ENCODE results near the gene CRTC3.
"Not testable (repeated sequence)": the region's sequence is repeated elsewhere in the genome, so short reads cannot be mapped to it uniquely, and the experiment has no call there.

Gene CRTC3

GRCh38 chr15:90683876-90684275 lies 154.2 kb downstream of the CRTC3 start:
- Histone ChIP-seq H3K9ac (no peak overlapping the region), H3K79me2 (no peaks in the 10 kb centered on the region), H3K9me3 (ENCODE audit: control insufficient read depth, low read length) (no peaks in the 10 kb centered on the region), H3K27ac (no peak overlapping the region), H3K4me2 (ENCODE audit: low read length) (no peak overlapping the region), H3K27me3 (ENCODE audit: control insufficient read depth, insufficient read depth, low read length) (no peaks in the 10 kb centered on the region), H3K4me3 (ENCODE audit: low read depth, low read length) (no peak overlapping the region), H3K36me3 (ENCODE audit: control insufficient read depth, insufficient read depth, low read length) (no peaks in the 10 kb centered on the region), H3K4me1 (no peaks in the 10 kb centered on the region), H2AFZ (no peak overlapping the region)
- TF ChIP-seq CTCF (IDR thresholded peaks at IDR 0.05) = no peak

- no peak for TF ChIP-seq CTCF (IDR thresholded peaks at IDR 0.05)
- no peaks in the 10 kb centered on the region for H3K36me3 ChIP-seq (ENCODE audit: control insufficient read depth, insufficient read depth, low read length)
- H3K4me2 ChIP-seq (ENCODE audit: low read length) = no peak overlapping the region
- no peak overlapping the region for H3K27ac ChIP-seq
- H3K27me3 ChIP-seq (ENCODE audit: control insufficient read depth, insufficient read depth, low read length) = no peaks in the 10 kb centered on the region
- no peak overlapping the region for H3K4me3 ChIP-seq (ENCODE audit: low read depth, low read length)
- H2AFZ ChIP-seq = no peak overlapping the region
- H3K9ac ChIP-seq = no peak overlapping the region
- H3K79me2 ChIP-seq = no peaks in the 10 kb centered on the region
- no peaks in the 10 kb centered on the region for H3K9me3 ChIP-seq (ENCODE audit: control insufficient read depth, low read length)
- no peaks in the 10 kb centered on the region for H3K4me1 ChIP-seq
Measured at GRCh38 chr15:90684281-90684680, 154.6 kb downstream of the CRTC3 start.

GRCh38 chr15:90685591-90686434 lies 156.1 kb downstream of the CRTC3 start:
- no peak for TF ChIP-seq CTCF (IDR thresholded peaks at IDR 0.05)
- H3K4me3 ChIP-seq (ENCODE audit: low read depth, low read length) = no peak overlapping the region
- H3K9me3 ChIP-seq (ENCODE audit: control insufficient read depth, low read length) = no peaks in the 10 kb centered on the region
- no peaks in the 10 kb centered on the region for H3K4me1 ChIP-seq
- no peak overlapping the region for H2AFZ ChIP-seq
- no peaks in the 10 kb centered on the region for H3K27me3 ChIP-seq (ENCODE audit: control insufficient read depth, insufficient read depth, low read length)
- H3K79me2 ChIP-seq = no peaks in the 10 kb centered on the region
- no peak overlapping the region for H3K9ac ChIP-seq
- no peak overlapping the region for H3K27ac ChIP-seq
- no peaks in the 10 kb centered on the region for H3K36me3 ChIP-seq (ENCODE audit: control insufficient read depth, insufficient read depth, low read length)
- H3K4me2 ChIP-seq (ENCODE audit: low read length) = no peak overlapping the region

GRCh38 chr15:90686435-90687218 lies 156.9 kb downstream of the CRTC3 start:
- H3K9me3 ChIP-seq (ENCODE audit: control insufficient read depth, low read length) = no peaks in the 10 kb centered on the region
- no peaks in the 10 kb centered on the region for H3K79me2 ChIP-seq
- H3K27me3 ChIP-seq (ENCODE audit: control insufficient read depth, insufficient read depth, low read length) = no peaks in the 10 kb centered on the region
- no peak overlapping the region for H2AFZ ChIP-seq
- H3K36me3 ChIP-seq (ENCODE audit: control insufficient read depth, insufficient read depth, low read length) = no peaks in the 10 kb centered on the region
- no peak overlapping the region for H3K9ac ChIP-seq
- no peak overlapping the region for H3K27ac ChIP-seq
- H3K4me2 ChIP-seq (ENCODE audit: low read length) = no peak overlapping the region
- TF ChIP-seq CTCF (IDR thresholded peaks at IDR 0.05) = no peak
- no peak overlapping the region for H3K4me3 ChIP-seq (ENCODE audit: low read depth, low read length)
- H3K4me1 ChIP-seq = no peaks in the 10 kb centered on the region

GRCh38 chr15:90689326-90689961 lies 159.7 kb downstream of the CRTC3 start:
- not testable (repeated sequence) for H3K4me2 ChIP-seq (ENCODE audit: low read length); H3K9me3 ChIP-seq (ENCODE audit: control insufficient read depth, low read length); H3K4me1 ChIP-seq; H3K4me3 ChIP-seq (ENCODE audit: low read depth, low read length); H3K27me3 ChIP-seq (ENCODE audit: control insufficient read depth, insufficient read depth, low read length); H3K9ac ChIP-seq; H3K79me2 ChIP-seq; H2AFZ ChIP-seq; H3K27ac ChIP-seq; H3K36me3 ChIP-seq (ENCODE audit: control insufficient read depth, insufficient read depth, low read length)

Measured in parathyroid adenoma (tissue), 2 donors.